ENCODE results near the gene HSF4. TPM values are rescaled to one million over a fixed set of nuclear protein-coding genes. Genes with fewer than 3 reads are reported as not detected.

Gene HSF4
- total RNA-seq, 1 donor from 2014 or later = 2.0 TPM

DNA sequence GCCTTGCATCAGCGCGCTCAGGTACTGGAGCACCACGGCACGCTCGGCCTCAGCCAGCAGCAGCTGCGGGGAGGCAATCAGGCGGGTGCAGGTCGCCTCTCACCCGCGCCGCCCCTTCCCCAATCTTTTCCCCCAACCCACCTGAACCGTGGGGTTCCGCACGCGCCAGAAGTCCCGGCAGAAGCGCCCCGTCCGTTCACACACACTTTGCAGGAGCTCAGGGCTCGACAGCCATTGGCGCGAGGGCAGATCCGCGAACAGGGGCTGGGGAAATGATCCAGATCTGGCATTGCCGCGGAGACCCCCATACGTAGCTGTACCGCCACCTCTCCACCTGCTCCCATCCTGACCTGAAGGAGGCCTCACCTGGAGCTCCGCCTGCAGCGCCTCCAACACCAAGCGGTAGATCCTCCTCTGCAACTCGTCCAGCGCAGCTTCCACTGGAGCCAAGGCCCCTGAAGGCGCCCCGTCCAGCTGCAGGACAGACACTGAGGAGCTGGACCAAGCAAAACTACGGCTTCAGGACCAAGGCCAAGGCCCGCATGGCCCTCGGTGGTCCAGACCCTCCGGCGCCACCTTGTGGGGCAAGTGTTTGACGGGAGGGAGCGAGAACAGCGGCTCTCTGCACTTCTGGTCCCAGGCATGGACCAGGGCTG, 20.6 kb downstream of the HSF4 start:
- DNase-seq (ENCODE audit: low read depth in 2 of 2) = peak; percentile 89 to 93

DNA sequence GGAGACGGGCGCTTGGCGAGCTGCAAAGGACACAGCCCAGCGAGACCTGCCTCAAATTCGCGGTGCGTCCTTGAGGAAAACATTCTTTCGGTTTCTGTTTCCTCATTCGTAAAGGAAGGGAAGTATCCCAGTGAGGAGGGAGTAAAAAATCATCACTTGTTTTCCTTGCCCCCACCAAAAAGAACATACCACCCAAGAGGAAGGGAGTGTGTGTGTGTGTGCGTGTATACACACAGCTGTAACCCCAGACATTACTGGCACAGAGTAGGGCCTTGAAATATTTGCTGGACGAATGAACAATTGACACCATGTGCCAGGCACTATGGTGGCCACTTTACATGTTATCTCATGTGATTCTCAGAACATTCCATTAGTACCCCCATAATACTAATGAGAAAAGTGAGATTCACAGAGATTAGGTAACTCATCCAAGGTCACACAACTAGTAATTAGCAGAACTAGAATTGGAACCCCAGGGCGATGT, 21.1 kb downstream of the HSF4 start:
- no peak for DNase-seq (ENCODE audit: low read depth in 2 of 2)

- no peak for DNase-seq (ENCODE audit: low read depth in 2 of 2)
These were observed 22.0 kb downstream of the HSF4 start for GRCh38 chr16:67186550-67186950.

- DNase-seq (ENCODE audit: low read depth in 2 of 2) = no peak
These were observed 22.8 kb downstream of the HSF4 start for GRCh38 chr16:67187175-67187890.

GRCh38 chr16:67188323-67188722, 23.8 kb downstream of the HSF4 start:
- DNase-seq (ENCODE audit: low read depth in 2 of 2) = no peak

DNA sequence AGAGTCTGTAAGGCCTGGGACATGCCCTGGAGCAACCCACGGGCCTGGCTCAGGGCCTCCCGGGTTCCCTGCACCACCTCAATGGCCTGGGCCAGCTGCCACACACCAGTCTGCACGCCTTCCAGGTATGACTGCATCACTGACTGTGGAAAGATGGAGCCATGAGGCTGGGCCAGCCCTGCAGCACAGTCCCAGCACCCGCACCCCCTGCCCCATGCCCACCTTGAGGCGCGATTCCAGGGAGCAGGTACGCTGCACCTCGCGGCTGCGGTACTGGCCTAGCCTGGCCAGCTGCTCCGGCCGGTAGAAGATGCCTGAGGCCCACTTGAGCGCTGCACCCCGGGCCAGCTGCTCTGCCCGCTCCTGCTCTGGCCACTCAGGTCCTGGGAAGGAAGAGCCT, 24.3 kb downstream of the HSF4 start:
- DNase-seq (ENCODE audit: low read depth in 2 of 2) = no peak

DNA sequence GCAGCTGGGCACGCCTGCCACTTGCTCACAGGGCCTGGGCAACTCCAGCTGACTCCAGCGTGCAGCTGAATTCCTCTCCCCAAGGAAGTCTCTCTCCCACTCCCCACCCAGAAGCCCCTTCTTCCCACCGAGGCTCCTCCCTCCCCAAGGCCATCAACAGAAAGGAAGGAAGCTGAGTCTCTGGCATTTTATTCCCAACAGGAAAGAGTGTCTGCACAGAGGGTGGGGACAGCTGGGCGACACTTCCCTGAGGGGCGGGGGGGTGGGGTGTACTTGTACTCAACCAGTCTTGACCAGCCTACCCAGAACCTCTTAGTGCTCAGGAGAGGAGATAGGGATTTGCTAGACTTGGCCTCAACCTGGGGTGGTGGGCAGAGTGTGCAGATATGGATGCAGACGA, 25.5 kb downstream of the HSF4 start, which contains the start of gene EXOC3L1:
EXOC3L1 (minus strand) TSS at position 96 of the 400 bp plus-strand sequence. CDS start 460 bp downstream, outside the sequence.
- DNase-seq (ENCODE audit: low read depth in 2 of 2) = no peak

DNA sequence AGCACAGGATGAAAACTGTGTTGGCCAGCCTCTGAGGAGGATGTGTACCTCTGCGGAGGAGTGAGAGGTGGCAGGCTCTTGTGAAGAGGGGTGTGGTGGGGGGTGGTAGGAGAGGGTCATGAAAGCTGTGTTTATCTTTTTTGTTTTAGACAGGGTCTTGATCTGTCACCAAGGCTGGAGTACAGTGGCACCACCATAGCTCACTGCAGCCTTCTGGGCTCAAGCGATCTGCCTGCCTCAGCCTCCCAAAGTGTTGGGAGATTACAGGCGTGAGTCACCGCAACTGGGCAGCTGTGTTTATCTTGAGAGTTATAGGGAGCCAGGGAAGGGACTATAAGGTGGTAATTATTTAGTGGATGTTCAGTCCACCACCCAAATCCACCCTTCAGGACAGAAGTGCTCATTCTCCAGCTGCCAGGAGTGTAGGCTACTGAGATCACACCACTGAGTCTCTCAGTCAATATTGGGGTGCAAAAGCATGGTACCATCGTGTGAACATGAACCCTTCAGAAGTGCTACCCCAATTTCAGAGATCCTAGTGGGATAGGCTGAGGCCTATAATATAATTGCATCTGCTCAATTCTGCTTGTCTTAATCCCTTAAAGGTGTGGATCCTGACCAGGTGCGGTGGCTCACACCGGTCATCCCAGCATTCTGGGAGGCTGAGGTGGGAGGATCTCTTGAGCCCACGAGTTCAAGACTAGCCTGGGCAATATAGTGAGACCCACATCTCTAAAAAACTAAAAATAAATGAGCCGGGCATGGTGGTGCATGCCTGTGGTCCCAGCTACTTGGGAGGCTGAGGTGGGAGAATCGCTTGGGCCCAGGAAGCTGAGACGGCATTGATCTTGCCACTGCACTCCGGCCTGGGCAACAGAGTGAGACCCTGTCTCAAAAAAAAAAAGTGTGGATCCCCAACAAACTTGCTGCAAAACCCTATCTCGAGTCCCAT, 26.2 kb downstream of the HSF4 start:
- DNase-seq (ENCODE audit: low read depth in 2 of 2) = peak in 1 of 2 donors; percentile 55

- DNase-seq (ENCODE audit: low read depth in 2 of 2) = no peak
These were observed 27.0 kb downstream of the HSF4 start for GRCh38 chr16:67191411-67191994.

DNA sequence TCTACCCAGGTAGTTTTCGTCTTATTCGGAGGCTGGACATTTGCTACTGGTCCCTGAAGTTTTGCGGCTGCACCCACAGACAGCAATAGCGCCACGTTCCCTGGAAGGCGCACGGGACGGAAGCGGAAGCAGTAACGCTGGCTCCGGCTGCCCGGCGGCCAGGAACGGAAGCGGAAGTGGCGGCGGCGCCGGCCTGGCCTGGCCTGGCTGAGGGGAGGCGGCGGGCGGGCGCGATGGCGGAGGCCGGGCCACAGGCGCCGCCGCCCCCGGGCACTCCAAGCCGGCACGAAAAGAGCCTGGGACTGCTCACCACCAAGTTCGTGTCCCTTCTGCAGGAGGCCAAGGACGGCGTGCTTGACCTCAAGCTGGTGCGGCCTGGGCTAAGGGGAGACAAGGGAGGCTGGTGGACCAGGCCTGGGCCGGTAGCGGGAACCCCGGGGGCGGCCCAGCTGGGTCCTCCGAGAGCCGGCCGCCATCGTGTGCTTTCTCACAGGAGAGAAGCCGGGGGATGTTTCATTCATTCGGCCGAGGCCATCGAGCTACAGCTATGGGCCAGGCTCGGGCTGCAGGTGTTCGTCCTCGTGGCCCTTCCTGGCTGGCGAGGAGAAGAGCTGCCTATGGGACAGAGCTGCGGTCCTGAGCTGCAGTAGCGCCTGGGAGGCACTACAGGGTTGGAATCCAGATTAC, 27.6 kb downstream of the HSF4 start, which contains the start of gene E2F4:
E2F4 (plus strand) TSS at position 161 of the 687 bp plus-strand sequence; CDS start at position 234, 73 bp downstream.
- DNase-seq (ENCODE audit: low read depth in 2 of 2) = peak; percentile 96 to 97

GRCh38 chr16:67192781-67193361, 28.3 kb downstream of the HSF4 start:
- DNase-seq (ENCODE audit: low read depth in 2 of 2) = peak; percentile 25 to 35

- DNase-seq (ENCODE audit: low read depth in 2 of 2) = no peak
These were observed 29.0 kb downstream of the HSF4 start for GRCh38 chr16:67193536-67193935.

DNA sequence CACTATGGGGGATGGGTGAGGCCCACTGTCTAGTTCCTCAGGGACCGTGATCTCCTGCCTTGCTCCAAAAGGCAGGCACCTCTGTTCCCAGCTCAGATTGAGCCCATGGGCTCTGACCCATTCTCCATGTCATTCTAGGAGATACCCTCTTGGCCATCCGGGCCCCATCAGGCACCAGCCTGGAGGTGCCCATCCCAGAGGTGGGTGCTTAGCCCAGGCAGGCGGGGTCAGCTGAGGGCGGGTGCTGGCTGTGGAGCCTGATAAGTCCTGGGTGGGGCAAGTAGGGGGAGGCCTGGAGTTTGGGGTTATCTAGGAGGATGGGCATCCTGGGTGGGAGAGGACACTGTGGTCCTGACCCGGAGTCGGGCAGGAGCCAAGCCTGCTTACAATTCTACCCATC, 29.7 kb downstream of the HSF4 start:
- DNase-seq (ENCODE audit: low read depth in 2 of 2) = no peak

- DNase-seq (ENCODE audit: low read depth in 2 of 2) = no peak
These were observed 31.1 kb downstream of the HSF4 start for GRCh38 chr16:67195676-67196075.

DNA sequence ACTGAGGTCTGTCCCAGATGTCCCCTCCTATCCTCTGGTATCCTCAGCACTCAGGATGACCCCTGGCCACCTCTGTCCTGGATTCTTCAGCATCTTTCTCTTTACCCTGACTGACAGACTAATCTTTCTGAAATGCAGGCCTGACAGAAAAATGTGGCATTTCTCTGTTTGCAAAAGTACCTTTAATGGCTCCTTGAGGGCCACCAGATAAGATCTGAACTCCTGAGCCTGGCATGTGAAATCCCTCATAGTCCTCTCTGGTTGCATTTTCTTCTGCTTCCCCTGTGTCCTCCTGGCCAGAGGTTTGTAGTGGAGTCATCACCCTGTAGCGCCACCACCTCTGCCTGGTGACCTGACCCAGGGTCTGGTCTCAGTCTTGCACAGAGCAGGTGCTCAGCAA, 32.3 kb downstream of the HSF4 start:
- DNase-seq (ENCODE audit: low read depth in 2 of 2) = no peak

GRCh38 chr16:67197704-67198103, 33.2 kb downstream of the HSF4 start:
- DNase-seq (ENCODE audit: low read depth in 2 of 2) = no peak

DNA sequence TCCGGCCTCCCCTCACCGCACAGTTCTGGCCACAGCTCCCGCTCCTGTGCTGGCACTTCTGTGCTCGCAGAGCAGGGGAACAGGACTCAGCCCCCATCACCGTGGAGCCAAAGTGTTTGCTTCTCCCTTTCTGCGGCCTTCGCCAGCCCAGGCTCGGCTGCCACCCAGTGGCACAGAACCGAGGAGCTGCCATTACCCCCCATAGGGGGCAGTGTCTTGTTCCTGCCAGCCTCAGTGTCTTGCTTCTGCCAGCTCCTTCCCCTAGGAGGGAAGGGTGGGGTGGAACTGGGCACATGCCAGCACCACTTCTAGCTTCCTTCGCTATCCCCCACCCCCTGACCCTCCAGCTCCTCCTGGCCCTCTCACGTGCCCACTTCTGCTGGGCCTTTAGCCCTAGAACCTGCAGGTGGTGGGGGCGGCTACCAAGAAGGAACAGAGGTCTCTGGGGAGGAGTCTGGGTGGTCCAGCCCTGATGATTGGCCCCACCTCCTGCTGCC, 33.7 kb downstream of the HSF4 start:
- peak; percentile 46 to 63 for DNase-seq (ENCODE audit: low read depth in 2 of 2)

DNA sequence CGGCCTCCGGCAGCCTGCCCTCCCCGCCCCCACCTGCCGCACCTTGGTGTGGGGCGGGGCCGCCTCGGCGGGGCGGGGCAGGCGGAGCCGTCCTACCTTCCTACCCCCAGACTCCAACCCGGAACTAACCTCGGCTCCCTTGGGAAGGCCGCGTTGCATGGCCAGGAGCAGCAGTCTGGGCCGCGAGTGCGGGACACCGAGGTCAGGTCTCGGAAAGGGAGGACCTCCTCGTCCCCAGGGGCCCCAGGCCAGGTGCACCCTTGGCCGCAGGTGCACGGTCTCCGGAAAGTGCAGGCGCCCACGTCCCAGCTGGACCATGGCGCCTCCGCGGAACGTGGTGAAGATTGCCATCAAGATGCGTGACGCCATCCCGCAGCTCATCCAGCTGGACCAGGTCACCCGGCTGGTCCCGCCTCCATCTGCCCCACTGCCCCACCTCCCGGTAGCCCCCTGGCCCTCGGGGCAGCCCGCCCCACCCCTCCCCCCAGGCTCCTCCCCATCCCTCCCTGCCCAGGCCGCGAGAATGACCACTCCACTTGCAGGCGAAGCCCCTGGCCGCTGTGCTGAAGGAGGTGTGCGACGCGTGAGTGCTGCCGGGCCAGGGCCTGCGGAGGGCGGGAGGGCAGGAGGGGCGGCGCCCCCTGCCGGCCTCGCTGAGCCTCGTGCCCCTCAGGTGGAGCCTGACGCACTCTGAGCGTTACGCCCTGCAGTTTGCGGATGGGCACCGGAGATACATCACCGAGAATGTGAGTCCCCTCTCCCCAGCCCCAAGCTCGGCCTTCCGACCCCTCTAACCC, 34.7 kb downstream of the HSF4 start, which contains the start of gene ELMO3:
ELMO3 (plus strand) TSS at position 121 of the 797 bp plus-strand sequence; CDS start at position 317, 196 bp downstream.
- DNase-seq (ENCODE audit: low read depth in 2 of 2) = no peak

DNA sequence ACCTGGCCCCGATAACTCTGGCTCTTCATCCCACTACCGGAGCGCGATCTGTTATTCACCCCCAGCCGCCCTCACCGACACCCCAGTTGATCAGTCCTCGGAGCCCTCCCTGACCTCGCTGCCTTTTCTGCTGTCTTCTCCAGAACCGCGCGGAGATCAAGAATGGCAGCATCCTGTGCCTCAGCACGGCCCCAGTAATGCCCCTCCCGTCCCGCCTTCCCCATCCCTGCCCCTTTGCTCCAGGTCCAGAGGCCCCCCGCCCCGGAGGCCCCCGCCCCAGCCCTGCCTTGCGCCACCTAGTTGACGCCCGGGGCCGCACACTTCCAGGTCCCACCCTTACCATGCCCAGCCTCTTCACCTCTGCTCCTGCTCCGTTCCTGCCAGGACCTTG, 35.3 kb downstream of the HSF4 start:
- no peak for DNase-seq (ENCODE audit: low read depth in 2 of 2)

All from lung microvascular endothelial cell (primary cell).